ENCODE measurements around the gene ATN1. TPM values are rescaled to one million over a fixed set of nuclear protein-coding genes. Genes with fewer than 3 reads are reported as not detected.

ATN1 gene
- total and polyA plus RNA-seq, 10 donors, result 10.1 to 112 (median 73.1) TPM

DNA sequence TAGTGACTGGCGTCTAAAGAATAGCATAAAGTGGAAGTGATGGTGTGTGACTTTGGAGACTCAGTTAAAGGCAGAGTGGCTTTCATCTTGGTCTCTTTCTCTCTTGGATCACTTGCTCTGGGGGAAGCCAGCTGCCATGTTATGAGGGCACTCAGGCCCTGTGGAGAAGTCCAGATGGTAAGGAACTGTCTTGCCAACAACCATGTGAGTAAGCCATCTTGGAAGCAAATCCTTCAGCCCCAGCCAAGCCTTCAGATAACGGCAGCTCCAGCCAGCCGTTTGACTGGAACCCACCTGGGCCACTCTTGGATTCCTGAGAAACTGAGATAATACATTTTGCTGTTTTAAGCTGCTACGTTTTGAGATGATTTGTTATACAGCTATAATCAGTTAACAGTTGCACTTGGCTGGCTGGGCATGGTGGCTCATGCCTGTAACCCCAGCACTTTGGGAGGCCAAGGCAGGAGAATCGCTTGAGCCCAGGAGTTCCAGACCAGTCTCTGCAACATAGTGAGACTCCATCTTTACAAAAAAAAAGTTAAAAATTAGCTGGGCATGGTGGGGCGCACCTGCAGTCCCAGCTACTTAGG, 30.8 kb upstream of the ATN1 start:
- H3K9me3 ChIP-seq, result no peaks in the 10 kb centered on the region
- peaks cover 0 to 21% (median 7%) of the 10 kb centered on the region in 6 donors for H3K4me1 ChIP-seq
- H3K36me3 ChIP-seq, result no peaks in the 10 kb centered on the region
- no peak overlapping the region for H3K27ac ChIP-seq
- H3K27me3 ChIP-seq (replicated peaks in 1 of 7), result no peaks in the 10 kb centered on the region
- DNase-seq, result no peak
- WGBS, 5 donors, result 80 to 95% (median 86%) methylated on average over 6 of the region's 6 CpGs
- TF ChIP-seq POLR2A (IDR thresholded peaks at IDR 0.05), result no peak
- H3K4me3 ChIP-seq, result no peak overlapping the region
- intact Hi-C loops (cut with DNase I; ENCODE audit: low total_unique reads), result no loop called here

DNA sequence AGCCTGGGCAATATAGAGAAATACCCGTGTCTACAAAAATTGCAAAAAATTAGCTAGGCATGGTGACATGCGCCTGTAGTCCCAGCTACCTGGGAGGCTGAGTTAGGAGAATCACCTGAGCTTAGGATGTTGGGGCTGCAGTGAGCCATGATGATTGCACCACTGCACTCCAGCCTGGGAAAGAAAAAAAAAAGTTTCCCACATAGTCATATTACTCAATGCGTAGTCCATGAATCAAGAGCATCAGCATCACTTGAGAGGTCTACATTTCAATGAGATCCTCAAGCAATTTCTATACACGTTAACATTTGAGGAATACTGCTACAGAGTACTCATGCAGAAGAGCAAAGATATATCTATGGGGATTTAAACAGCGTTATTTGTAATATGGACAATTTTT, 28.3 kb upstream of the ATN1 start:
- Histone ChIP-seq H3K36me3 (no peaks in the 10 kb centered on the region), H3K9me3 (no peaks in the 10 kb centered on the region), H3K4me1 (peaks cover 4 to 26% (median 16%) of the 10 kb centered on the region in 6 donors), H3K27me3 (replicated peaks in 1 of 7) (no peaks in the 10 kb centered on the region), H3K27ac (peak overlapping the region in 3 of 8 donors; percentile 27 to 51 (median 31)), H3K4me3 (no peak overlapping the region)
- DNase-seq, result no peak
- 56 to 73% (median 61%) methylated on average over 5 of the region's 5 CpGs for WGBS, 5 donors
- TF ChIP-seq POLR2AphosphoS5 (IDR thresholded peaks at IDR 0.05) (no peak), POLR2A (IDR thresholded peaks at IDR 0.05) (no peak)
- TF ChIP-seq, protein P1, sequence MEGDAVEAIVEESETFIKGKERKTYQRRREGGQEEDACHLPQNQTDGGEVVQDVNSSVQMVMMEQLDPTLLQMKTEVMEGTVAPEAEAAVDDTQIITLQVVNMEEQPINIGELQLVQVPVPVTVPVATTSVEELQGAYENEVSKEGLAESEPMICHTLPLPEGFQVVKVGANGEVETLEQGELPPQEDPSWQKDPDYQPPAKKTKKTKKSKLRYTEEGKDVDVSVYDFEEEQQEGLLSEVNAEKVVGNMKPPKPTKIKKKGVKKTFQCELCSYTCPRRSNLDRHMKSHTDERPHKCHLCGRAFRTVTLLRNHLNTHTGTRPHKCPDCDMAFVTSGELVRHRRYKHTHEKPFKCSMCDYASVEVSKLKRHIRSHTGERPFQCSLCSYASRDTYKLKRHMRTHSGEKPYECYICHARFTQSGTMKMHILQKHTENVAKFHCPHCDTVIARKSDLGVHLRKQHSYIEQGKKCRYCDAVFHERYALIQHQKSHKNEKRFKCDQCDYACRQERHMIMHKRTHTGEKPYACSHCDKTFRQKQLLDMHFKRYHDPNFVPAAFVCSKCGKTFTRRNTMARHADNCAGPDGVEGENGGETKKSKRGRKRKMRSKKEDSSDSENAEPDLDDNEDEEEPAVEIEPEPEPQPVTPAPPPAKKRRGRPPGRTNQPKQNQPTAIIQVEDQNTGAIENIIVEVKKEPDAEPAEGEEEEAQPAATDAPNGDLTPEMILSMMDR (IDR thresholded peaks at IDR 0.05 in 8 of 11, conservative IDR thresholded peaks at IDR 0.05 in 3 of 11), result no peak
- intact Hi-C loops (cut with DNase I; ENCODE audit: low total_unique reads), result no loop called here

DNA sequence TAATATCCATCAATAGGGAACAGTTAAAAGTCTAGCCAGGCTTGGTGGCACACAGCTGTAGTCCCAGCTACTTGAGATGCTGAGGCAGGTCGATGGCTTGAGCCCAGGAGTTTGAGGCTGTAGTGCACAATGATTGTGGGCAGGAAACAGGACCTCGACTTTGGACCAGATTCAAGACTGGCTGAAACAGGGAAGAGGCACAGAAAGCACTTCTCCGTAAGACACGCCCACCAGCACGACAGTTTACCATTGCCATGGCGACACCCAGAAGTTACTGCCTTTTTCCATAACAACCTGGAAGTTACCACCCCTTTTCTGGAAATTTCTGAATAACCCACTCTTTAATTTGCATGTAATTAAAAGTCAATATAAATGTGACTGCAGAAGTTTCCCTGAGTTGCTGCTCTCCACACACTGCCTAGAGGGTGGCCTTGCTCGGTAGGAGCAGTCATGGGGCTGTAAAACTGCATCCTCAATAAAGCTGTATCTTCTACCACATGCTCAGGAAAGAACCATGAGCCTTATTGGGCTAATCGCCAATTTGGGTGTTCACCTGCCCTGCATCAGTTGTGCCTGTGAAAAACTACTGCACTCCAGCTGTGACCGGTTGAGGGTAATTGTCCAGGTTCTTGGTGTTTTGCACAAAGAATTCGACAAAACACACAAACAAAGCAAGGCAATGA, 27.8 kb upstream of the ATN1 start:
- H3K9me3 ChIP-seq, result no peaks in the 10 kb centered on the region
- intact Hi-C loops (cut with DNase I; ENCODE audit: low total_unique reads), result no loop called here
- H3K36me3 ChIP-seq, result no peaks in the 10 kb centered on the region
- no peak for DNase-seq
- peak overlapping the region in 4 of 8 donors; percentile 27 to 51 (median 36) for H3K27ac ChIP-seq
- no peaks in the 10 kb centered on the region for H3K27me3 ChIP-seq (replicated peaks in 1 of 7)
- H3K4me1 ChIP-seq, result peaks cover 6 to 32% (median 18%) of the 10 kb centered on the region in 6 donors
- TF ChIP-seq POLR2AphosphoS5 (IDR thresholded peaks at IDR 0.05) (peak in 1 of 3 donors; percentile 40), POLR2A (IDR thresholded peaks at IDR 0.05) (no peak)
- 34 to 44% (median 38%) methylated on average over 10 of the region's 10 CpGs for whole genome bisulfite sequencing, 5 donors
- no peak overlapping the region for H3K4me3 ChIP-seq

DNA sequence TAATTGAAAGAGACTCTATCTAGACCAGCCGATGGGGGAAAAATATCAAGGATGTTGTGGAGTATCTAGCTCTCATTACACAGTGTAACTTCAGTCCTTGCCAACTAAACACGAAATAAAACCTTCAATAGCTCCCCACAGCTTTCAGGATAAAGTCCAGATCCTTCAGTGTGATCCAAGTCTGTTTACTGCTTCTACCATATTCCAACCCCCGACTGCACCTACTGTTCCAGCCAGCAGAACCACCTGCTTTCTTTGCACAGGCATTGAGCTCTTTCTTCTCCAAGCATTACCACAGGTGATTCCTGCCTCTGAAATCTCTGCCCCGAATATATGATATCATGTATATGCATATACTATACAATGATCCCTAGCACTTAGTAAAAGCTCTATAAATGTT, 25.3 kb upstream of the ATN1 start:
- Histone ChIP-seq H3K4me3 (no peak overlapping the region), H3K36me3 (peaks cover 0 to 12% (median 0%) of the 10 kb centered on the region in 6 donors), H3K27ac (no peak overlapping the region), H3K4me1 (peaks cover 10 to 41% (median 23%) of the 10 kb centered on the region in 6 donors), H3K27me3 (replicated peaks in 1 of 7) (no peaks in the 10 kb centered on the region), H3K9me3 (no peaks in the 10 kb centered on the region)
- 84 to 94% (median 91%) methylated on average over 4 of the region's 4 CpGs for WGBS, 5 donors
- intact Hi-C loops (cut with DNase I; ENCODE audit: low total_unique reads), result no loop called here
- TF ChIP-seq, protein P1 (IDR thresholded peaks at IDR 0.05 in 8 of 11, conservative IDR thresholded peaks at IDR 0.05 in 3 of 11), result no peak
- TF ChIP-seq POLR2AphosphoS5 (IDR thresholded peaks at IDR 0.05) (no peak), POLR2A (IDR thresholded peaks at IDR 0.05) (no peak)
- DNase-seq, result no peak

DNA sequence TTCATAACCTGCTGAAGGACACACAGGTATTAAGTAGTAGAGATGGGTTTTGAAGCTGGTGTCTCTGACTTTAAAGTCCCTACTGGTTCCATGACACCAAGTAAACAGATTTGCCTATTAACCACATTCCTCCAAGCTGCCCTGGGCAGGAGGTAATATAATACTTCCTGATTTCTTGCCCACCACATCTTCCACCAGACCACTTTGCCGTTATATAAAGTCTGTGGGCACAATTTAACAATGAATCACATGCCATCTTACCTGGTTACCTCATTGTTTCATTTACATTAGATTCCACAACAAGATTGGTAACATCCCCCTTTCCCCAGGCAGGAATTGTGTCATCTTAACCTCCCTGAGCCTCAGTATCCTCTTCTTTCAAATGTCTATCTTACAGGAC, 24.0 kb upstream of the ATN1 start:
- H3K27ac ChIP-seq, result peak overlapping the region in 3 of 8 donors; percentile 85 to 90 (median 85)
- WGBS, 5 donors, result 33 to 68% (median 46%) methylated on average over 1 of the region's 1 CpG
- no peak for DNase-seq
- H3K36me3 ChIP-seq, result peaks cover 0 to 18% (median 0%) of the 10 kb centered on the region in 6 donors
- H3K27me3 ChIP-seq (replicated peaks in 1 of 7), result no peaks in the 10 kb centered on the region
- intact Hi-C loops (cut with DNase I; ENCODE audit: low total_unique reads), result no loop called here
- no peaks in the 10 kb centered on the region for H3K9me3 ChIP-seq
- H3K4me1 ChIP-seq, result peaks cover 10 to 41% (median 23%) of the 10 kb centered on the region in 6 donors
- peak overlapping the region in 1 of 8 donors; percentile 84 for H3K4me3 ChIP-seq
- TF ChIP-seq POLR2AphosphoS5 (IDR thresholded peaks at IDR 0.05), result no peak

Measured in spleen (tissue), 11 donors.